NCI-H2107 treated with DMSO at 0.1 percent for 48 hours (cell line): ENCODE results near the gene PLVAP.

Experiments
- DNase-seq: peaks from one replicate; lab custom pipeline; 2025; ENCODE audit not compliant: unreplicated experiment; lab: John Stamatoyannopoulos, UW

Gene PLVAP

GRCh38 chr19:17336872-17337674 lies 40.1 kb downstream of the PLVAP start, which contains the start of gene GTPBP3:
Gene GTPBP3, plus strand, starts transcription at chr19:17337553. Its CDS starts 59 bp downstream, at chr19:17337612.
- peak; percentile 97 for DNase-seq

- no peak for DNase-seq
These were observed 41.6 kb downstream of the PLVAP start for GRCh38 chr19:17335575-17335974.

GRCh38 chr19:17334414-17335409 lies 42.4 kb downstream of the PLVAP start, which contains the start of gene ANO8:
Gene ANO8, minus strand, starts transcription at chr19:17334855. Its CDS starts 185 bp downstream, at chr19:17334670.
- peak; percentile 93 for DNase-seq

- peak; percentile 78 for DNase-seq
These were observed 43.3 kb downstream of the PLVAP start for GRCh38 chr19:17333611-17334413.

- DNase-seq: peak; percentile 0
These were observed 44.2 kb downstream of the PLVAP start for GRCh38 chr19:17332677-17333581.

- no peak for DNase-seq
These were observed 44.8 kb downstream of the PLVAP start for GRCh38 chr19:17332360-17332676.

GRCh38 chr19:17331045-17331558 lies 46.0 kb downstream of the PLVAP start:
- DNase-seq: peak; percentile 20

- no peak for DNase-seq
These were observed 46.7 kb downstream of the PLVAP start for GRCh38 chr19:17330262-17331044.

- no peak for DNase-seq
These were observed 47.5 kb downstream of the PLVAP start for GRCh38 chr19:17329366-17330261.

GRCh38 chr19:17328517-17329365 lies 48.4 kb downstream of the PLVAP start:
- no peak for DNase-seq

GRCh38 chr19:17327654-17328516 lies 49.3 kb downstream of the PLVAP start:
- DNase-seq: no peak

GRCh38 chr19:17327068-17327653 lies 50.0 kb downstream of the PLVAP start:
- no peak for DNase-seq

- DNase-seq: no peak
These were observed 50.6 kb downstream of the PLVAP start for GRCh38 chr19:17326595-17326966.

- DNase-seq: no peak
These were observed 51.1 kb downstream of the PLVAP start for GRCh38 chr19:17325881-17326594.

GRCh38 chr19:17325133-17325532 lies 52.0 kb downstream of the PLVAP start:
- no peak for DNase-seq
